ENCODE data around the gene STK35.

The STK35 gene

DNA sequence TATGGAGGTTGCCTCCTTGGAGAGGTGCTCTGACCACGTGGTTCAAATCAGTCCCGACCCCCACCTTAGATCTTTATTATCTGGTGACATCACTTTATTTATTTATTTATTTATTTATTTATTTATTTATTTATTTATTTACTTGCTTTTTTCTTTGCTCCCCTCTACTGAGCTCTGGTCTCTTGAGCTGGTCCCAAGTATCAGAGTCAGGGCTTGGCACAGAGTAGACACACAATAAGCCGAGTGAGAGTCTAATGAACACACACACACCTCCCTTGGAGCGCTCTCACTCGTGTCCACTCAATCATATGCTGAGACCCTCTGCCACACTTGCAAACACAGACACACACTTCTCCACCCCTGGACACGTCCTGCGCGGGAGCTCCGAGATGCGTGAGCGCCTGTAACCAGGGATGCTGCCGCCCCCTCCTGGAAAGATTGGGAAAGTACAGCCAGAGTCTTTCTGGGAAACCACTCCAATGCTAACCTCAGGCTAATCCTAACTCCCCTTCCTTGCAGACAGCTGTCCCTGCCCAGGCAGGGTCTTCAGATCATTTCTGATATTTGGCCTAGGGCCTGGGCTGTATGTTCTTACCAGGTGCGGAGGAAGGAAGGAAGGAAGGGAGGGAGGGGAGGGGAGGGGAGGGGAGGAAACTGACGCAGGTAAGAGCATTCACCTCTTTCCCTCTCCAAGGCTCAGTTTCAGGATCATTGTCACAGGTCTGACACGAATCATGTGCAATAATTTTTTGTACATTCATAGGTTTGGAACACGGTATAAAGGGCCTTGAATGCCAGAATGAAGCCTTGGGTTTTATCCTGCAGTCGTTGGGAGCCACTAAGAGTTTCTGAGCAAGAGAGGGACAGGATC, 70.9 kb downstream of the STK35 start:
- in situ Hi-C loops (cut with HindIII; ENCODE audit: low sequenced_read_pairs) = no loop called here
- peak; percentile 19 for DNase-seq (ENCODE audit: low read depth)
- no peak overlapping the region for H3K4me3 ChIP-seq (ENCODE audit: low read depth, low read length)
- TF ChIP-seq, protein P1, sequence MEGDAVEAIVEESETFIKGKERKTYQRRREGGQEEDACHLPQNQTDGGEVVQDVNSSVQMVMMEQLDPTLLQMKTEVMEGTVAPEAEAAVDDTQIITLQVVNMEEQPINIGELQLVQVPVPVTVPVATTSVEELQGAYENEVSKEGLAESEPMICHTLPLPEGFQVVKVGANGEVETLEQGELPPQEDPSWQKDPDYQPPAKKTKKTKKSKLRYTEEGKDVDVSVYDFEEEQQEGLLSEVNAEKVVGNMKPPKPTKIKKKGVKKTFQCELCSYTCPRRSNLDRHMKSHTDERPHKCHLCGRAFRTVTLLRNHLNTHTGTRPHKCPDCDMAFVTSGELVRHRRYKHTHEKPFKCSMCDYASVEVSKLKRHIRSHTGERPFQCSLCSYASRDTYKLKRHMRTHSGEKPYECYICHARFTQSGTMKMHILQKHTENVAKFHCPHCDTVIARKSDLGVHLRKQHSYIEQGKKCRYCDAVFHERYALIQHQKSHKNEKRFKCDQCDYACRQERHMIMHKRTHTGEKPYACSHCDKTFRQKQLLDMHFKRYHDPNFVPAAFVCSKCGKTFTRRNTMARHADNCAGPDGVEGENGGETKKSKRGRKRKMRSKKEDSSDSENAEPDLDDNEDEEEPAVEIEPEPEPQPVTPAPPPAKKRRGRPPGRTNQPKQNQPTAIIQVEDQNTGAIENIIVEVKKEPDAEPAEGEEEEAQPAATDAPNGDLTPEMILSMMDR (IDR thresholded peaks at IDR 0.05; ENCODE audit: low read depth, low read length, missing control alignments) = peak; percentile 93

DNA sequence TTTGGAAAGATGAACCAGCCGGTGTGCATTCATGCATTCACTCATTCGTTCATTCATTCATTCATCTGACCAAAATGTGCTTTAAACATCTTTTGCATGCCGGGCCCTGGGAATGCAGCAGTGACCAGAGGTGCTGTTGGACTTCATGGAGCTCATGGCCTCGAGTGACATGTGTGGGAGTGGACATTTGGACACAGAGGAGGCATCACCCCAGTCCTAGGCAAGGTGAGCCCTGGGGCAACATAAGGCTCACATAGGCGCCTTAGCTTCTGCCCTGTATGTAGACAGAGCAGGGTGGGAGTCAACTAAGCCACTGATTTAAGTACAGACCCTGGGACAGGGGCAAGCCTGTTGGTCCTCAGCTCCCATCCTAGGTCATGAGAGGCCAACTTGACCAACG, 71.6 kb downstream of the STK35 start:
- no peak for DNase-seq (ENCODE audit: low read depth)
- no peak overlapping the region for H3K4me3 ChIP-seq (ENCODE audit: low read depth, low read length)
- TF ChIP-seq, protein P1 (IDR thresholded peaks at IDR 0.05; ENCODE audit: low read depth, low read length, missing control alignments) = no peak
- in situ Hi-C loops (cut with HindIII; ENCODE audit: low sequenced_read_pairs) = no loop called here

DNA sequence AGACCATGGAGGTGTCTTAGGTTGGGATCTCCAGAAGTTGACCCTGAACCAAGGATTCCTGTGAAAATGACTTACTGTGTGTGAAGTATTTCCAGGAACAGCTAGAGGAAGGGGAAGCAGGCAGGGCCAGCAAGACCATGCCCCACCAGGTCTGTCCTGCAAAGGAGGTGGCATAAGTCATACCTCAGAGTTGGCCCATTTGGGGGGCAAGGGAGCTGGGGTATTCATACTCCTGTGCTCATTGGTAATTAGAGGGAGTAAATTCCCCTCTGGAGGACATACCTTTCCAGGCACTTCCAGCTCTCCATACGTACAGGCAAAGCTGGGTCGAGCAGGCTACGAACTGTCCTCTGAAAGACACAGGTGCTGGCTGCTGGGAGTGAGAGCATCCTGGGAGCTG, 72.4 kb downstream of the STK35 start:
- H3K4me3 ChIP-seq (ENCODE audit: low read depth, low read length) = no peak overlapping the region
- in situ Hi-C loops (cut with HindIII; ENCODE audit: low sequenced_read_pairs) = no loop called here
- DNase-seq (ENCODE audit: low read depth) = no peak
- TF ChIP-seq, protein P1 (IDR thresholded peaks at IDR 0.05; ENCODE audit: low read depth, low read length, missing control alignments) = no peak

DNA sequence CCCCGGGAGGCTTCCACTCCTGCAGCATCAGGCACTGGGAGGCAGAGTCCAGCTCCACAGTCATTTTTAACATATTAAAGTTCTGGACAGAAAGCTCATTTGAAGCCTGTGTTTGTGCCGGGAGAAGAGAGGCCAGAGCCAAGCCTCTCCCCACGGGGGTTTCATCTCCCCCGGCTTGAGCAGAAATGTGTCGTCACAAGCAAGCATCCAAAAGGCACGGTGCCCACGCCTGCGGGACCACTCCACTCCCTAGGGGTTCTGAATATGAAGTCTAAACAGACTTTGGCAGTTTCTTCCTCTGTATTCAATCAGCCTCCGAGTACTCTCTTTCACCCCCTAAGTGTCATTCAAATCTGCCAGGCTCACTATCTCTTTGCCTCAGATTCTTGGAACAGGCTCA, 75.3 kb downstream of the STK35 start:
- no peak overlapping the region for H3K4me3 ChIP-seq (ENCODE audit: low read depth, low read length)
- TF ChIP-seq, protein P1 (IDR thresholded peaks at IDR 0.05; ENCODE audit: low read depth, low read length, missing control alignments) = no peak
- DNase-seq (ENCODE audit: low read depth) = no peak
- in situ Hi-C loops (cut with HindIII; ENCODE audit: low sequenced_read_pairs) = no loop called here

DNA sequence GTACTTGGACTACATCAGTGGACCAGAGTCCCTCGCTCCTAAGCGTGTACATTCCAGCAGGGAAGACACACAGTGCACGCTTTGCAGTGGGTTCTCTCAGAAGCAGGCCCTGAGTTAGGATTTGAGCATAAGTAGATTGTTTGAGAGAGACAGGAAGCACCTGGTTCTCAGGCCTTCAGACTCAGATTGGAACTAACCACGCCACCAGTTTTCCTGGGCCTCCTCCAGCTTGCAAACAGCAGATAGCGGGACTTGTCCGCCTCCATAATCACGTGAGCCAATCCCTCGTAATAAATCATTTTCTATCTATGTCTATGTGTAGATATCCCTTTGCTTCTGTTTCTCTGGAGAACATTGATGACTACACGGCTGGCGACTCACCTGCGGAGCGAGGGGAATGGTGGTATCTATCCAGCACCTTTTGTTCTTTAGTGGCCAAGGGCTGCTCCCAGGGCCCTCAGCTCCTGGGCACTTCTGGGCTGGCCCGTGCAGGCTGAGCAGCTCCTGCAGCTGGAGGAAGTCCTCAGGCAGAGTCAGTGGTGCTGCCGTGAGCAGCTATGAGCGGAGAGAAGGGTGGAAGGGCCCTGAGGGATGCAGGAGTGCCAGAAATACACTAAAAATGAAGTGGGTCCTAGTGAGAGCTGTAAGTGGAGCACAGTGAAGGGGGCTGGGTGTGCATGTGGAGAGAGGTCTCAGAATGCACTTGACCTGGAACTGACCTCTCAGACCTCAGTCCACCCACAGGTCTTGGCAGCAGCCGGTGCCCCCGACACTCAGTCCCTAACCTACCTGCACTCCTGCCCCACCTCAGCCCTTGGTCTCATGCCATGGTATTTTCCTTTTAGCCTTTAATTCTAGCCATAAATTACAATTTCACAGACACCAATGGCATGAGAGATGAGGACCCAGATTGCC, 76.9 kb downstream of the STK35 start:
- DNase-seq (ENCODE audit: low read depth) = no peak
- TF ChIP-seq, protein P1 (IDR thresholded peaks at IDR 0.05; ENCODE audit: low read depth, low read length, missing control alignments) = no peak
- no peak overlapping the region for H3K4me3 ChIP-seq (ENCODE audit: low read depth, low read length)
- in situ Hi-C loops (cut with HindIII; ENCODE audit: low sequenced_read_pairs) = no loop called here

DNA sequence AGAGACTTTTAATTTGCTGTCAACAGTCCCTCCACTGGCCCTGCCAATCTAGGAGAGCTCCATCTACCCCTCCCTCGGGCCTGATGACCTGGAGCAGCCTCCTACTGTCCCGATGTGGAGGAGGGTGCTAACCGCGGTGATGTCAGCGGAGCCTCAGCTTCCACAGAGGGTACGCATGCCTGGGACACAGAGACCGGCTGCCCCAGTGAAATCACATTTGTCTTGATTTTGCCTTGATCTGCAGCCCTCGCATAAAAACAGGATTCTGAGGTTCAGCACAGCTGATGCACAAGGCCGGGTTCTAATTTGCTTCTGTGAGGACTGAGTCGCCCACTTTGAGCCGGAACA, 77.6 kb downstream of the STK35 start:
- no peak overlapping the region for H3K4me3 ChIP-seq (ENCODE audit: low read depth, low read length)
- in situ Hi-C loops (cut with HindIII; ENCODE audit: low sequenced_read_pairs) = no loop called here
- no peak for DNase-seq (ENCODE audit: low read depth)
- TF ChIP-seq, protein P1 (IDR thresholded peaks at IDR 0.05; ENCODE audit: low read depth, low read length, missing control alignments) = no peak

Measured in astrocyte of the cerebellum (primary cell).